Subcutaneous adipose tissue (tissue), 4 donors: Measurements from ENCODE around the gene RIPOR3. TPM values are rescaled to one million over a fixed set of nuclear protein-coding genes. Genes with fewer than 3 reads are reported as not detected.

Experiments
- CTCF ChIP-seq: fragments of 450-650 bp; IDR thresholded peaks from one replicate; pipeline ENCODE4 v1.5.1; 2016; ENCODE audit warnings: low read depth, mild to moderate bottlenecking, control low read depth, antibody characterized with exemption, moderate library complexity
- total RNA-seq, 4 donors: library from RNA; depleted of rRNA; stranded (reverse); fragments of >200 nt; gene quantifications; one replicate each; pipeline ENCODE4 v1.1.0, GENCODE V29; 2016

Gene RIPOR3
- total RNA-seq, 4 donors from 2014 or later, result 8.8 to 63.0 (median 37.3) TPM

GRCh38 chr20:50589548-50590347 is 101.6 kb downstream of the RIPOR3 start:
- TF ChIP-seq CTCF, result no peak

DNA sequence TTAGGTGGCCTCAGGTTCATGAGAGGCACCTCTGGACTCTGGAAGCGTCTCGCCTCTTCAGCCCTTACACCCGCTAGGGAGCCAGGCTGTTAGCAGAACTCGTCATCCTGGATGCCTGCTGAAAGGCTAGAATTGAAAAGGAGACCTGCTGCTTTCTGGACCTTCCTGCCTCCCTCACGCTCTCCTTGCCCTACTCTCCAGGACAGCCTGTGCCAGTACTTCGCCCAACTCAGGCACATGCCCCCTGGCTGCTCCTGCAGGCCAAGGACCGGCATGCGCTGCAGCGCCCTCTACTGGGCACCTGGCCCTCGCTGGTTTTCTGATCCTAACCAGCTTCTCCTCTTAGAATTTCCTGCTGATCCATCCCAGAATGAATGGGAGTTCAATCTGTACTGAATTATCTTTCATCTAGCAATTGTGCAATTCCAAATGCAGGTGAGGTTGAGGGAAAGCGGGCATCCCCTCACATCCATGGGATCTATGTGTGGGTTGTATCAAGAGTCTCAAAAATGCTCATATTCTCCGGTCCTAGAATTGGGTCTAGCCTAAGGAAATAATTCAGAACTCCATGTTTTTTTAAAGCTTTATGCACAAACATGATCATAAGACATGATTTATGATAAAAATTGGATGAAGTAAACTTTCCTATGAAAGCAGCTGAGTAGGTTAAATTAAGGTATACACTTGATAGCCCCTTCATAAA is 103.2 kb downstream of the RIPOR3 start:
- TF ChIP-seq CTCF, result no peak

GRCh38 chr20:50587291-50587961 is 103.9 kb downstream of the RIPOR3 start:
- TF ChIP-seq CTCF, result no peak

DNA sequence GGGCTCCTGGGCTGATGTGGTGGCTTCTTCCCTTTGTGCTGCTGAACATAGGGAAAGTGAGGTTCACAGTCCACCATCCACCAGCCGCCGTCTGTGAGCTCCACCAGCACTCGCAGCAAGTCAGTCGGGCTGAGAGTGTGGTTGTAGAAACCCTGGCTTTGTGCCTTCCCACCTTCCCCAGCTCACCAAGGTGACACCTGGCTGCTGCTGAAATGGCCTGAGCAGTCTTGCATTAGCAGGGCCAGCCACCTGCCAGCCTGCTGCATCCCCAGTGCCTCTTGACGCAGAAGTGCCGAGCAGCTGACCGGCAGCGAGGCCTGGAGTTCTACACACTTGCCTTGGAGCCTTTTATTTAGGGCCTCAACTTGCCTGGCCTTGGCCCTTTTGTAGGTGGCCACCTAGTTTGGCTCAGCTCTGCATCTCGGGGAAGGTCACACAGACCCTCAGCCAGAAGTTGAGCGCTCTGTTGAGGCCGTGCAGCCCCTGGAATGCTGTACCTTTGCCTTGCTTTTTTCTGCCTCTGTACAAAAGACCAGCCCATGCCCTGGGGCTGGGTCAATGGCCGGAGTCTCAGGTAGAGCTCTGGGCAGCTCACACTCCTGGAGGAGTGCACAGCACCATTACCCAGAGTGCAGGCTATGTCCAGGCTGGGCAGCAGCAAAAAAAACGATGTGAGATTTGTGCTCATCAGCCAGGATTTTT is 104.7 kb downstream of the RIPOR3 start:
- TF ChIP-seq CTCF, result no peak

DNA sequence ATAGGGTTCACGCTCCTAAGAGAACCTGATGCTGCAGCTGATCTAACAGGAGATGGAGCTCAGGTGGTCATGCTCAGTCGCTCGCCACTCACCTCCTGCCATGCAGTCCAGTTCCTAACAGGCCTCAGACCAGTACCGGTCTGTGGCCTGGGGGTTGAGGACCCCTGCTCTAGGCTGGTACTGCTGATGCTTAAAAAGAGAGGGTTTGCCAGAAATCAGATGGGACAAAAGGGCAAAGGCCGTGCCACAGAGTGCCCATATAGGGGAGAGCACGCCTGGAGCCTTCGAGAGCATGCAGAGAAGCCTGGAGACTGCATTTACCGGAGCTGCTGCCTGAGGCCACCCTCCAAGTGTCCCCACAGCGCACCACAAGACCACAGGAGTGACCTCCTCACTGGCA is 105.7 kb downstream of the RIPOR3 start:
- TF ChIP-seq CTCF, result no peak

DNA sequence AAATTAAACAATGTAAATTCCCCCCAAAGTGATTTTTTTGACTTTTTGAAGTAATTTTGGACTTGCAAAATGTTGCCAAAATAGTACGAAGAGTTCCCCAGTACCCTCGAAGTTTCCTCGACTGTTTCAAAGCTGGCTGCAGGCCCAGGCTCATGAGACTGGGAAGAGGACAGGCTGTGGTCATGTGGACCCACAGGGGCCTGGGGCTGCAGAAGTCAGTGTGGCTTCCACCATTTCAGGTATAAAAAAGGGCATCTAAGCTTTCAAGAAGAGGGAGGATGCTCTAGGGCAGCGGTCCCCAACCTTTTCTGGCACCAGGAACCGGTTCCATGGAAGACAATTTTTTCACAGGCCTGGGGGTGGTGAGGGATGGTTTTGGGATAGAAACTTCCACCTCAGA is 106.1 kb downstream of the RIPOR3 start:
- TF ChIP-seq CTCF, result no peak
